Immature natural killer cell (primary cell): Measurements from ENCODE around the gene HELZ2. TPM values are rescaled to one million over a fixed set of nuclear protein-coding genes. Genes with fewer than 3 reads are reported as not detected.

ENCODE experiments used
- DNase-seq, 3 donors: peaks; one replicate each; pipeline ENCODE4 v3.0.0; 2022; ENCODE audit warnings: mixed read lengths in 1 of 3
- H3K27ac Mint-ChIP-seq, 6 donors: one replicate each; pipeline ENCODE4 v1.8.0; 2020; ENCODE audit warnings: mixed read lengths in 6 of 6, mild to moderate bottlenecking in 5 of 6, inconsistent platforms in 4 of 6, moderate library complexity in 3 of 6
- H3K27me3 Mint-ChIP-seq, 3 donors: one replicate each; pipeline ENCODE4 v1.8.0; 2020 to 2021; ENCODE audit warnings: low read depth in 3 of 3, mild to moderate bottlenecking in 3 of 3, mixed read lengths in 3 of 3, moderate library complexity in 3 of 3, inconsistent platforms in 1 of 3
- H3K36me3 Mint-ChIP-seq, 3 donors: one replicate each; pipeline ENCODE4 v1.8.0; 2020; ENCODE audit warnings: mixed read lengths in 3 of 3, inconsistent platforms in 2 of 3, mild to moderate bottlenecking in 2 of 3
- H3K4me1 Mint-ChIP-seq, 2 donors: one replicate each; pipeline ENCODE4 v1.8.0; 2020; ENCODE audit warnings: inconsistent platforms in 2 of 2, mild to moderate bottlenecking in 2 of 2, mixed read lengths in 2 of 2, moderate library complexity in 1 of 2
- H3K4me3 Mint-ChIP-seq, 5 donors: one replicate each; pipeline ENCODE4 v1.8.0; 2020; ENCODE audit warnings: mild to moderate bottlenecking in 5 of 5, mixed read lengths in 5 of 5, inconsistent platforms in 3 of 5, moderate library complexity in 3 of 5
- H3K9me3 Mint-ChIP-seq, 6 donors: one replicate each; pipeline ENCODE4 v1.8.0; 2020; ENCODE audit warnings: mild to moderate bottlenecking in 6 of 6, mixed read lengths in 6 of 6, inconsistent platforms in 4 of 6, moderate library complexity in 3 of 6
- polyA plus RNA-seq, 3 donors: library from polyadenylated mRNA; unstranded; fragments of 300-500 nt; fragmentation: Illumina TruSeq; gene quantifications; one replicate each; pipeline ENCODE4 v1.2.3, GENCODE V29; 2021

The HELZ2 gene
- polyA plus RNA-seq, 3 donors from 2014 or later, result 2.4 to 11.3 (median 3.7) TPM

- H3K4me1 Mint-ChIP-seq, result no peaks in the 10 kb centered on the region
- H3K4me3 Mint-ChIP-seq, result no peak overlapping the region
- DNase-seq, result no peak
- H3K36me3 Mint-ChIP-seq, result peaks cover 0 to 5% (median 0%) of the 10 kb centered on the region in 3 donors
- H3K27me3 Mint-ChIP-seq, result peaks cover 3% of the 10 kb centered on the region in 3 donors
- no peak overlapping the region for H3K27ac Mint-ChIP-seq
- H3K9me3 Mint-ChIP-seq, result no peaks in the 10 kb centered on the region
Measured at GRCh38 chr20:63543131-63543530, 30.9 kb downstream of the HELZ2 start.

GRCh38 chr20:63542696-63543095, 31.3 kb downstream of the HELZ2 start:
- H3K9me3 Mint-ChIP-seq, result no peaks in the 10 kb centered on the region
- peaks cover 0 to 5% (median 0%) of the 10 kb centered on the region in 3 donors for H3K36me3 Mint-ChIP-seq
- H3K4me1 Mint-ChIP-seq, result peaks cover 0 to 2% of the 10 kb centered on the region in 2 donors
- H3K4me3 Mint-ChIP-seq, result no peak overlapping the region
- peaks cover 3% of the 10 kb centered on the region in 3 donors for H3K27me3 Mint-ChIP-seq
- no peak for DNase-seq
- H3K27ac Mint-ChIP-seq, result no peak overlapping the region

DNA sequence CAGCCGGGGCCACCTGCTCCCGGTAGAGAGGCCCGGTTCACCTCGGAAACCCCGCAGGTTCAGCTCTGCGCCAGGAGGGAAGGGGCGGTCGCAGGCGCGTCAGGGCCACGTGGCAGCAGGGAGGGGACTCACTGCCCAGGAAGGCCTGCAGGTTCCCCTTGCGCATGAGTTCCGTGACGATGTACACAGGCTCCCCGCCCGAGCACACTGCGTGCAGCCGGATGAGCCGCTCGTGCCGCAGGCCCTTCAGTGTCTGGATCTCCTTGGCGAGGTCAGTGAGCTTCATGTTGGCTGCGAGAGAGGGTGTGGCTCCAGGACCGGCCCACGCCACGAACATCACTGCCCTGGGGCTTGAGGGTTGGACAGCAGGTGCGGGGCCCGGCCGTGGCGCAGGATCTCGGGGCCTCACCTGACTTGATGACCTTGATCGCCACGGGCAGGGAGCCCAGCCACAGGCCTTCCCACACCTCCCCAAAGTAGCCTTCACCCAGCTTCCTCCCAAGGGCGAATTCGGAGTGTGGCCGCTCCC, 31.9 kb downstream of the HELZ2 start:
- no peak overlapping the region for H3K4me3 Mint-ChIP-seq
- DNase-seq, result no peak
- peaks cover 0 to 5% (median 0%) of the 10 kb centered on the region in 3 donors for H3K36me3 Mint-ChIP-seq
- H3K4me1 Mint-ChIP-seq, result peaks cover 0 to 2% of the 10 kb centered on the region in 2 donors
- peaks cover 3% of the 10 kb centered on the region in 3 donors for H3K27me3 Mint-ChIP-seq
- H3K27ac Mint-ChIP-seq, result no peak overlapping the region
- no peaks in the 10 kb centered on the region for H3K9me3 Mint-ChIP-seq

GRCh38 chr20:63541371-63541770, 32.7 kb downstream of the HELZ2 start:
- no peak for DNase-seq
- H3K9me3 Mint-ChIP-seq, result no peaks in the 10 kb centered on the region
- peaks cover 0 to 4% of the 10 kb centered on the region in 2 donors for H3K4me1 Mint-ChIP-seq
- peaks cover 0 to 5% (median 0%) of the 10 kb centered on the region in 3 donors for H3K36me3 Mint-ChIP-seq
- H3K27ac Mint-ChIP-seq, result no peak overlapping the region
- H3K4me3 Mint-ChIP-seq, result no peak overlapping the region
- H3K27me3 Mint-ChIP-seq, result peaks cover 1 to 7% (median 3%) of the 10 kb centered on the region in 3 donors

- H3K27ac Mint-ChIP-seq, result no peak overlapping the region
- no peak overlapping the region for H3K4me3 Mint-ChIP-seq
- peaks cover 0 to 6% (median 3%) of the 10 kb centered on the region in 3 donors for H3K27me3 Mint-ChIP-seq
- peaks cover 0 to 4% of the 10 kb centered on the region in 2 donors for H3K4me1 Mint-ChIP-seq
- no peak for DNase-seq
- H3K36me3 Mint-ChIP-seq, result peaks cover 0 to 5% (median 0%) of the 10 kb centered on the region in 3 donors
- H3K9me3 Mint-ChIP-seq, result no peaks in the 10 kb centered on the region
Measured at GRCh38 chr20:63540417-63541186, 33.4 kb downstream of the HELZ2 start.

- peaks cover 0 to 5% (median 0%) of the 10 kb centered on the region in 3 donors for H3K36me3 Mint-ChIP-seq
Measured at GRCh38 chr20:63539441-63540370, 34.3 kb downstream of the HELZ2 start.

DNA sequence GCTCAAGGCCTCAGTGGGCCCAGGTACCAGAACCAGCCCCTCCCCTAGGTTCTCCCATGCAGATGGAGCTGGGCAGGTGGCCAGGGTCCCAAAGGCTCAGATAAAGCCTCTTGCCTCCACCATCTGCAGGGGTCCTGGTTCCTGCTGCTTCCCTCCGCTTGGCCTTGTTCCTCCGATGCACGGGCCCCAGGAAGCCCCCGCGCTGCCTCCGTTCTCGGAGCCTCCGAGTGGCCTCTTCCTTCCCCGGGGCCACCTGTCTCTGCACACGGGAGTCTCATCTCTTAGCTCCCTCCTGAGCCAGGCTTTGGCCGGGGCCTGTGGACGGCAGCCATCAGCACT, 35.0 kb downstream of the HELZ2 start:
- Mint-ChIP-seq H3K4me3 (no peak overlapping the region), H3K27ac (no peak overlapping the region), H3K9me3 (no peaks in the 10 kb centered on the region), H3K4me1 (peaks cover 0 to 4% of the 10 kb centered on the region in 2 donors), H3K27me3 (peaks cover 0 to 4% (median 3%) of the 10 kb centered on the region in 3 donors), H3K36me3 (peaks cover 0 to 5% (median 0%) of the 10 kb centered on the region in 3 donors)
- no peak for DNase-seq

More at GRCh38 chr20:63539441-63540370, 34.3 kb downstream of the HELZ2 start:
- Mint-ChIP-seq H3K27ac (no peak overlapping the region), H3K4me3 (no peak overlapping the region), H3K27me3 (peaks cover 0 to 4% (median 3%) of the 10 kb centered on the region in 3 donors), H3K9me3 (no peaks in the 10 kb centered on the region), H3K4me1 (peaks cover 0 to 4% of the 10 kb centered on the region in 2 donors)
- DNase-seq, result no peak

GRCh38 chr20:63538204-63539091, 35.6 kb downstream of the HELZ2 start:
- Mint-ChIP-seq H3K27me3 (peaks cover 0 to 4% (median 3%) of the 10 kb centered on the region in 3 donors), H3K9me3 (no peaks in the 10 kb centered on the region), H3K4me1 (peaks cover 0 to 4% of the 10 kb centered on the region in 2 donors), H3K27ac (peak overlapping the region in 3 of 6 donors; percentile 53 to 84 (median 84)), H3K4me3 (peak overlapping the region in 4 of 5 donors; percentile 69 to 79 (median 77)), H3K36me3 (peaks cover 0 to under 1% (median 0%) of the 10 kb centered on the region in 3 donors)
- no peak for DNase-seq

DNA sequence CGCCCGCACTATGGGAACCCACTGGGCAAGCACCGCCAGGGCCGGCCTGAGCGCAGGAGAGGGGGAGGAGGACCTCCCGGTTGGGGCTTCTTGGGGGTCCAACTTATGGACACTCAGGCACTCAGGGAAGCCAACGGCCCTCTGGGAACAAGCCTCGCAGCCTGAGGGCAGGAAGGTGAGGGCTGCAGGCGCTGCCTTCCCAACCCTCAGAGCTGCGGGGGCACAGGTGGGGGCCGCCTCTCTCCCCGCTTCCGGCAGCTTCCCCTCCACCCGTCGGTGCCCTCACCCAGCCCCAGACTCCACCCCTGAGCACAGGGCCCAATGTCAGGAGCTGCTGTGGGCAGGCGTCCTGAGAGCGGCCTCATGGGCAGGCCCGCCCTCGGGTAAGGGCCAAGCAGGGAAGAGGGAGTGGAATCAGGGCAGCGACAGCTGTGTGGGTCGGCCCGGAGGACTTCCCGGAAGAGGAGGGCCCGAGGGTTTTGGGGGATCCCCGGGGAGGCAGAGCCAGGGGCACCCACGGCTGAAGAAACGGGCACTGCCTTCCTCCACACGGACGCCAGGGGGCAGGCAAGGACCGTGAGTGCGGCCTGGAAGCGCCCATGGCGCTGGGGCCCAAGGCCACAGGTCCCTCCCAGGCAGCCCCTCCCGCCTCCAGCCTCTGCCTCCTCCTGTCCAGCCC, 36.4 kb downstream of the HELZ2 start:
- Mint-ChIP-seq H3K9me3 (no peaks in the 10 kb centered on the region), H3K27me3 (peaks cover 0 to 4% (median 3%) of the 10 kb centered on the region in 3 donors), H3K4me1 (peaks cover 0 to 4% of the 10 kb centered on the region in 2 donors), H3K36me3 (no peaks in the 10 kb centered on the region), H3K4me3 (peak overlapping the region; percentile 69 to 81 (median 77)), H3K27ac (peak overlapping the region; percentile 21 to 84 (median 67))
- peak; percentile 91 to 94 (median 92) for DNase-seq

- Mint-ChIP-seq H3K4me1 (peaks cover 0 to 4% of the 10 kb centered on the region in 2 donors), H3K36me3 (no peaks in the 10 kb centered on the region), H3K27me3 (peaks cover 0 to 4% (median 3%) of the 10 kb centered on the region in 3 donors), H3K27ac (peak within 1 kb of the TSS; percentile 21 to 84 (median 67)), H3K4me3 (peak within 1 kb of the TSS; percentile 69 to 81 (median 77)), H3K9me3 (no peaks in the 10 kb centered on the region)
- DNase-seq, result no peak
Measured at GRCh38 chr20:63536997-63537524, 37.0 kb downstream of the HELZ2 start, which contains the start of gene PTK6. Gene PTK6, minus strand, starts transcription at chr20:63537376. Its CDS starts 62 bp downstream, at chr20:63537314.

GRCh38 chr20:63536241-63536977, 37.6 kb downstream of the HELZ2 start:
- no peak overlapping the region for H3K4me3 Mint-ChIP-seq
- H3K9me3 Mint-ChIP-seq, result no peaks in the 10 kb centered on the region
- peaks cover 2 to 7% (median 3%) of the 10 kb centered on the region in 3 donors for H3K27me3 Mint-ChIP-seq
- H3K36me3 Mint-ChIP-seq, result no peaks in the 10 kb centered on the region
- H3K27ac Mint-ChIP-seq, result no peak overlapping the region
- peaks cover 0 to 4% of the 10 kb centered on the region in 2 donors for H3K4me1 Mint-ChIP-seq
- no peak for DNase-seq
